Measurements from ENCODE around the gene PCSK5.
A peak's percentile ranks its signal among the peaks of the same experiment; 100 is the strongest.

Gene PCSK5

GRCh38 chr9:75985515-75985914 is 95.0 kb downstream of the PCSK5 start:
- no peak for DNase-seq
- no peak for TF ChIP-seq CTCF (IDR thresholded peaks at IDR 0.05; ENCODE audit: low read depth, low read length, missing control alignments)
- Histone ChIP-seq H3K27me3 (replicated peaks) (no peaks in the 10 kb centered on the region), H3K36me3 (replicated peaks) (no peaks in the 10 kb centered on the region), H3K27ac (no peak overlapping the region), H3K4me3 (ENCODE audit: low read depth, low read length) (no peak overlapping the region)
- in situ Hi-C loops (cut with HindIII; ENCODE audit: low pct_ligation_motif_present, low sequenced_read_pairs): no loop called here

- in situ Hi-C loops (cut with HindIII; ENCODE audit: low pct_ligation_motif_present, low sequenced_read_pairs): no loop called here
Measured at GRCh38 chr9:75988663-75989062, 98.2 kb downstream of the PCSK5 start.

GRCh38 chr9:75990156-75990555 is 99.7 kb downstream of the PCSK5 start:
- H3K27me3 ChIP-seq (replicated peaks): no peaks in the 10 kb centered on the region
- in situ Hi-C loops (cut with HindIII; ENCODE audit: low pct_ligation_motif_present, low sequenced_read_pairs): no loop called here
- no peak for TF ChIP-seq CTCF (IDR thresholded peaks at IDR 0.05; ENCODE audit: low read depth, low read length, missing control alignments)
- no peak overlapping the region for H3K27ac ChIP-seq
- H3K36me3 ChIP-seq (replicated peaks): no peaks in the 10 kb centered on the region
- DNase-seq: no peak
- no peak overlapping the region for H3K4me3 ChIP-seq (ENCODE audit: low read depth, low read length)

More at GRCh38 chr9:75988663-75989062, 98.2 kb downstream of the PCSK5 start:
- Histone ChIP-seq H3K36me3 (replicated peaks) (no peaks in the 10 kb centered on the region), H3K4me3 (ENCODE audit: low read depth, low read length) (no peak overlapping the region), H3K27me3 (replicated peaks) (no peaks in the 10 kb centered on the region), H3K27ac (no peak overlapping the region)
- DNase-seq: no peak
- TF ChIP-seq CTCF (IDR thresholded peaks at IDR 0.05; ENCODE audit: low read depth, low read length, missing control alignments): no peak

- H3K27ac ChIP-seq: no peak overlapping the region
- in situ Hi-C loops (cut with HindIII; ENCODE audit: low pct_ligation_motif_present, low sequenced_read_pairs): no loop called here
- H3K36me3 ChIP-seq (replicated peaks): no peaks in the 10 kb centered on the region
- no peak for DNase-seq
- H3K4me3 ChIP-seq (ENCODE audit: low read depth, low read length): no peak overlapping the region
- H3K27me3 ChIP-seq (replicated peaks): no peaks in the 10 kb centered on the region
- TF ChIP-seq CTCF (IDR thresholded peaks at IDR 0.05; ENCODE audit: low read depth, low read length, missing control alignments): no peak
Measured at GRCh38 chr9:75990576-75991304, 100.3 kb downstream of the PCSK5 start.

GRCh38 chr9:75992482-75993206 is 102.2 kb downstream of the PCSK5 start:
- H3K36me3 ChIP-seq (replicated peaks): no peaks in the 10 kb centered on the region
- DNase-seq: no peak
- in situ Hi-C loops (cut with HindIII; ENCODE audit: low pct_ligation_motif_present, low sequenced_read_pairs): no loop called here
- H3K27ac ChIP-seq: peak overlapping the region; percentile 24
- no peak for TF ChIP-seq CTCF (IDR thresholded peaks at IDR 0.05; ENCODE audit: low read depth, low read length, missing control alignments)
- H3K4me3 ChIP-seq (ENCODE audit: low read depth, low read length): no peak overlapping the region
- H3K27me3 ChIP-seq (replicated peaks): no peaks in the 10 kb centered on the region
